Loucy (cell line): ENCODE data around the gene ZNF121.
A peak's percentile ranks its signal among the peaks of the same experiment; 100 is the strongest.

Source experiments
- H2AFZ ChIP-seq: fragments of 200-600 bp; sonication (generic); 2 replicates; pipeline ENCODE4 v1.6.0; 2016; ENCODE audit warnings: antibody characterized with exemption, mild to moderate bottlenecking, low read length, moderate library complexity
- H3F3A ChIP-seq: fragments of 200-600 bp; 2 replicates; pipeline ENCODE4 v1.6.0; 2016; ENCODE audit warnings: antibody characterized with exemption, low read depth, mild to moderate bottlenecking
- H3K27me3 ChIP-seq: fragments of 200-600 bp; sonication (generic); 2 replicates; pipeline ENCODE4 v1.6.1; 2014; ENCODE audit warnings: low read length, mild to moderate bottlenecking; ENCODE audit not compliant: insufficient read depth, poor library complexity, severe bottlenecking
- H3K36me3 ChIP-seq: fragments of 200-600 bp; sonication (generic); 2 replicates; pipeline ENCODE4 v1.6.1; 2016; ENCODE audit warnings: low read length; ENCODE audit not compliant: insufficient read depth
- H3K4me1 ChIP-seq: fragments of 200-600 bp; sonication (generic); 2 replicates; pipeline ENCODE4 v1.5.1; 2014; ENCODE audit warnings: low read length, mild to moderate bottlenecking; ENCODE audit not compliant: insufficient read depth, poor library complexity, severe bottlenecking
- H3K4me2 ChIP-seq: fragments of 200-600 bp; sonication (generic); 2 replicates; pipeline ENCODE4 v1.6.0; 2014; ENCODE audit warnings: antibody characterized with exemption, low read length, low read depth, mild to moderate bottlenecking; ENCODE audit not compliant: poor library complexity, severe bottlenecking
- H3K4me3 ChIP-seq: fragments of 200-600 bp; sonication (generic); 2 replicates; pipeline ENCODE4 v1.5.1; 2014; ENCODE audit warnings: low read length, mild to moderate bottlenecking, mixed read lengths; ENCODE audit not compliant: poor library complexity, severe bottlenecking
- H3K79me2 ChIP-seq: fragments of 200-600 bp; sonication (generic); 2 replicates; pipeline ENCODE4 v1.6.1; 2014; ENCODE audit warnings: low read length; ENCODE audit not compliant: insufficient read depth
- H3K9ac ChIP-seq: fragments of 200-600 bp; sonication (generic); 2 replicates; pipeline ENCODE4 v1.6.0; 2014; ENCODE audit warnings: mild to moderate bottlenecking, low read depth, low read length, moderate library complexity; ENCODE audit not compliant: poor library complexity, severe bottlenecking
- H3K9me2 ChIP-seq: fragments of 200-600 bp; sonication (generic); replicated peaks from 2 replicates; pipeline ENCODE4 v1.6.1; 2016; ENCODE audit warnings: low read depth, low read length, mixed read lengths
- H3K9me3 ChIP-seq: fragments of 200-600 bp; sonication (generic); 2 replicates; pipeline ENCODE4 v1.6.1; 2014; ENCODE audit warnings: mild to moderate bottlenecking, antibody characterized with exemption, low read length, low read depth; ENCODE audit not compliant: insufficient read depth
- H4K20me1 ChIP-seq: fragments of 200-600 bp; sonication (generic); 2 replicates; pipeline ENCODE4 v1.6.0; 2014; ENCODE audit warnings: antibody characterized with exemption, low read length, mild to moderate bottlenecking; ENCODE audit not compliant: insufficient read depth, poor library complexity, severe bottlenecking
- CTCF ChIP-seq: fragments of 200-600 bp; sonication (generic); conservative IDR thresholded peaks from 2 replicates; pipeline ENCODE4 v1.5.1; 2014; ENCODE audit warnings: mild to moderate bottlenecking, antibody characterized with exemption, low read length
- EZH2phosphoT487 ChIP-seq: fragments of 200-600 bp; IDR thresholded peaks from 2 replicates; pipeline ENCODE4 v1.6.1; 2018; ENCODE audit warnings: antibody characterized with exemption, mild to moderate bottlenecking, moderate library complexity, borderline replicate concordance

The ZNF121 gene

GRCh38 chr19:9584073-9584833, at the start of gene ZNF121:
Gene ZNF121, minus strand, starts transcription at chr19:9584504. Its CDS starts 16,407 bp downstream, at chr19:9568097.
- peak within 1 kb of the TSS; percentile 95 for H3K9ac ChIP-seq
- H3K27me3 ChIP-seq, result no peaks in the 10 kb centered on the region
- peaks cover 54% of the 10 kb centered on the region for H3K79me2 ChIP-seq
- H3K4me1 ChIP-seq, result peaks cover 27% of the 10 kb centered on the region
- H3K4me2 ChIP-seq, result peak within 1 kb of the TSS; percentile 82
- H3K36me3 ChIP-seq, result no peaks in the 10 kb centered on the region; the same call in 1 of the 2 replicates
- peaks cover 47% of the 10 kb centered on the region for H4K20me1 ChIP-seq
- no peak for TF ChIP-seq EZH2phosphoT487
- no peak for TF ChIP-seq CTCF
- H3K9me3 ChIP-seq, result no peaks in the 10 kb centered on the region
- H3K9me2 ChIP-seq, result no peaks in the 10 kb centered on the region
- H3K4me3 ChIP-seq, result peak within 1 kb of the TSS; percentile 98
- H3F3A ChIP-seq, result no peaks in the 10 kb centered on the region
- peak within 1 kb of the TSS; percentile 90 for H2AFZ ChIP-seq

- Histone ChIP-seq H3K4me3 (no peak overlapping the region), H3K27me3 (no peaks in the 10 kb centered on the region), H3K4me2 (no peak overlapping the region), H3K79me2 (peaks cover 3% of the 10 kb centered on the region; the same call in 1 of the 2 replicates), H2AFZ (no peak overlapping the region), H3K9ac (no peak overlapping the region), H3K9me2 (no peaks in the 10 kb centered on the region), H3K36me3 (no peaks in the 10 kb centered on the region), H4K20me1 (no peaks in the 10 kb centered on the region), H3K9me3 (no peaks in the 10 kb centered on the region), H3F3A (no peaks in the 10 kb centered on the region), H3K4me1 (no peaks in the 10 kb centered on the region)
- TF ChIP-seq EZH2phosphoT487 (no peak), CTCF (no peak)
Observed at GRCh38 chr19:9627856-9628255, 43.6 kb upstream of the ZNF121 start.

- no peak for TF ChIP-seq CTCF
- no peak for TF ChIP-seq EZH2phosphoT487
Observed at GRCh38 chr19:9622531-9622930, 38.2 kb upstream of the ZNF121 start.

More at GRCh38 chr19:9622531-9622930, 38.2 kb upstream of the ZNF121 start:
- Histone ChIP-seq H3K9me3 (no peaks in the 10 kb centered on the region), H3K4me3 (peak overlapping the region; percentile 86), H2AFZ (no peak overlapping the region), H3K9ac (peak overlapping the region; percentile 96), H3F3A (no peaks in the 10 kb centered on the region), H3K9me2 (no peaks in the 10 kb centered on the region), H4K20me1 (no peaks in the 10 kb centered on the region), H3K36me3 (peaks cover 7% of the 10 kb centered on the region; the same call in 1 of the 2 replicates), H3K4me1 (peaks cover 7% of the 10 kb centered on the region), H3K4me2 (peak overlapping the region; percentile 81), H3K27me3 (no peaks in the 10 kb centered on the region), H3K79me2 (peaks cover 31% of the 10 kb centered on the region)
